Measurements from ENCODE around the gene RHOD. TPM values are rescaled to one million over a fixed set of nuclear protein-coding genes. Genes with fewer than 3 reads are reported as not detected.

RHOD gene
- total RNA-seq, 4 donors from 2014 or later: 12.4 to 29.7 (median 23.6) TPM

DNA sequence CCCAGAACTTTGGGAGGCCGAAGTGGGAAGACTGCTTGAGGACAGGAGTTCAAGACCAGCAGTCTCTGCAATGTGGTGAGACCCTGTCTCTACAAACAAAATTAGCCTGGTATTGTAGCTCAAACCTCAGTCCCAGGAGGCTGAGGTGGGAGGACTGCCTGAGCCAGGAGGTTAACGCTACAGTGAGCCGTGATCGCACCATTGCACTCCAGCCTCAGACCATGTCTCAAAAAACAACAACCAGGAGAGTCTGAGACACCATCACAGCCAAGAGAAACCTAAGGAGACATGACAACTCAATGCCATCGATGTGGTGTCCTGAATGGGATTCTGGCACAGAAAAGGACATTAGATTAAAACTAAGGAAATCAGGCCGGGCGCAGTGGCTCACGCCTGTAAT, 34.1 kb downstream of the RHOD start:
- no peaks in the 10 kb centered on the region for H3K4me1 ChIP-seq
- no peak for ATAC-seq
- H3K4me3 ChIP-seq: no peak overlapping the region
- 93 to 98% methylated on average over 3 to 7 of the region's 8 CpGs for WGBS, 2 donors (ENCODE audit: low coverage in 1 of 2)
- no peaks in the 10 kb centered on the region for H3K9me3 ChIP-seq
- no peaks in the 10 kb centered on the region for H3K27me3 ChIP-seq
- H3K36me3 ChIP-seq: no peaks in the 10 kb centered on the region
- no peak overlapping the region for H3K27ac ChIP-seq
- TF ChIP-seq POLR2AphosphoS5 (IDR thresholded peaks at IDR 0.05) (no peak), POLR2A (IDR thresholded peaks at IDR 0.05) (no peak), EP300 (IDR thresholded peaks at IDR 0.05) (no peak)
- TF ChIP-seq, protein P1, sequence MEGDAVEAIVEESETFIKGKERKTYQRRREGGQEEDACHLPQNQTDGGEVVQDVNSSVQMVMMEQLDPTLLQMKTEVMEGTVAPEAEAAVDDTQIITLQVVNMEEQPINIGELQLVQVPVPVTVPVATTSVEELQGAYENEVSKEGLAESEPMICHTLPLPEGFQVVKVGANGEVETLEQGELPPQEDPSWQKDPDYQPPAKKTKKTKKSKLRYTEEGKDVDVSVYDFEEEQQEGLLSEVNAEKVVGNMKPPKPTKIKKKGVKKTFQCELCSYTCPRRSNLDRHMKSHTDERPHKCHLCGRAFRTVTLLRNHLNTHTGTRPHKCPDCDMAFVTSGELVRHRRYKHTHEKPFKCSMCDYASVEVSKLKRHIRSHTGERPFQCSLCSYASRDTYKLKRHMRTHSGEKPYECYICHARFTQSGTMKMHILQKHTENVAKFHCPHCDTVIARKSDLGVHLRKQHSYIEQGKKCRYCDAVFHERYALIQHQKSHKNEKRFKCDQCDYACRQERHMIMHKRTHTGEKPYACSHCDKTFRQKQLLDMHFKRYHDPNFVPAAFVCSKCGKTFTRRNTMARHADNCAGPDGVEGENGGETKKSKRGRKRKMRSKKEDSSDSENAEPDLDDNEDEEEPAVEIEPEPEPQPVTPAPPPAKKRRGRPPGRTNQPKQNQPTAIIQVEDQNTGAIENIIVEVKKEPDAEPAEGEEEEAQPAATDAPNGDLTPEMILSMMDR (IDR thresholded peaks at IDR 0.05): no peak

DNA sequence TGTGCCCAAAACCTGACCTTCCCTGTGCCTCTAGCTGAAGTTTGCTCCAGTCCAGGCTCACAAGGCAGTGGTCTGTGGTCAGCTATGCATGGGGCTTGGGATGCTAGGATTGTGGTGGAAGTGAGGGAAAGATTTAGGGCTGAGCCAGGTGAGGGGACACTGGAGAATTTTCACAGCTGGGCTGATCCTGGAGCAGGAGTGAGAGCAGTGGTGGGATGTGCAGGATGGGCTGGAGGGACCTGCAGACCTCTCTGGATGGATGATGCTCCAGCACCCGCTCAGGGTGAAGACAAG, 38.5 kb downstream of the RHOD start:
- H3K4me3 ChIP-seq: no peak overlapping the region
- no peaks in the 10 kb centered on the region for H3K4me1 ChIP-seq
- TF ChIP-seq POLR2AphosphoS5 (IDR thresholded peaks at IDR 0.05): no peak
- TF ChIP-seq, protein P1 (IDR thresholded peaks at IDR 0.05): no peak
- TF ChIP-seq POLR2A (IDR thresholded peaks at IDR 0.05): no peak
- no peak for TF ChIP-seq EP300 (IDR thresholded peaks at IDR 0.05)
- H3K27ac ChIP-seq: no peak overlapping the region
- no peaks in the 10 kb centered on the region for H3K36me3 ChIP-seq
- H3K27me3 ChIP-seq: no peaks in the 10 kb centered on the region
- 100% methylated on average over 1 of the region's 1 CpG; no CpG with 5 or more reads in 1 of the 2 donors for WGBS, 2 donors (ENCODE audit: low coverage in 1 of 2)
- no peaks in the 10 kb centered on the region for H3K9me3 ChIP-seq
- ATAC-seq: no peak

DNA sequence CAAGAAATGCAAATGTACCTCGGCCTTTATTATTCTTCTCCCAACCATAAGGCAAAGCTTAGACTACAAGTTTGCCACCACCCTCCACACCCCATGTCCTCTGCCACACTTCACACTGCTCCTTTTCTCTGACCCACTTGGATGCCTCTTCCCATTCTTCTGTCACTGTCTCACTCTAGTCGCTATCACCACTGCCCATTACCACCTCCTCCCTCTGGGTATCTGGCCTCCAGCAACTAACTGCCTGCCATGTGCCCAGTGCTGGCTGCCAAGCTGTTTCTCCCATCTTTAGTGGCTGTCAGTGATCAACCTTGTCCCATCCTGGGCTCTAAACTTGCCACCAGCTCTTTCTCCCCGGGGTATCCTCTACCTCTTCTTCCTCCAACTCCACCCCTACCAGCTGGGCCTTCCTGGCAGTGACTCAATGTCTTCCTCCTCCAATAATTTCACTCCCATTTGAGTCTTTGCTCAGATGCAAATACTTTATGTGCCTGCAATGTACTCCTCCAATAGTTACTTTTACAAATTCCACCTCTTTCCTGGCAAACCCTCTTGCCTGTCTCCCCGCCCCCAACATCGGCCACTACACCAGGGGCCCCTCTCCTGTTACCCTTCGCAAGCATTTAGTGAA, 42.3 kb downstream of the RHOD start:
- Histone ChIP-seq H3K27ac (no peak overlapping the region), H3K27me3 (no peaks in the 10 kb centered on the region), H3K4me3 (no peak overlapping the region), H3K9me3 (no peaks in the 10 kb centered on the region), H3K36me3 (no peaks in the 10 kb centered on the region), H3K4me1 (no peaks in the 10 kb centered on the region)
- TF ChIP-seq, protein P1 (IDR thresholded peaks at IDR 0.05): no peak
- TF ChIP-seq POLR2AphosphoS5 (IDR thresholded peaks at IDR 0.05) (no peak), EP300 (IDR thresholded peaks at IDR 0.05) (no peak), POLR2A (IDR thresholded peaks at IDR 0.05) (no peak)
- no peak for ATAC-seq
- 62 to 86% methylated on average over 4 to 6 of the region's 6 CpGs for WGBS, 2 donors (ENCODE audit: low coverage in 1 of 2)

DNA sequence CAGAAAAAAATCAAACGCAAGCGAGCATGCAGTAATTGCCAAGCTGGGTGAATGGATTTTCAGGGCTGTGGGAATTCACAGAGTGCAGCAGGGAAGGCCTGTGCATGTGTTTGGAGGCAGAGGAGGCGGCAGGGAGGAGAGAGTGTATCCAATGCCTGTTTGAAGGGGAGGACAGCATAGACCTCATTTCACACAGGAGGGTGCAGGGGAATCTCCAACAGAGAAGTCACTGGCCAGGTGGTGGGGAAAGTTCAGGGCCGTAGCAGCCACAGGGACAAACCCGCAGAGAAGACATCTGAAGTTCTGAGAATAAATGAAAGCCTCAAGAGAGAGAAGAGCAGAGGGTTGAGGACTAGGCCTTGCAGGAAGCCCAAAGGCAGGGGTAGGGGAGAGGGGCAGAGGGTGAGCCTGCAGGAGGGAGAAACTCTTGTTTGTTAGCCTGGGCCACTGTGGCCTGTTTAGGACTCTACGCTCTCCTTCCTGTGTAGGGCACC, 43.2 kb downstream of the RHOD start:
- no peak overlapping the region for H3K27ac ChIP-seq
- no peak overlapping the region for H3K4me3 ChIP-seq
- no peaks in the 10 kb centered on the region for H3K4me1 ChIP-seq
- no peak for ATAC-seq
- H3K27me3 ChIP-seq: no peaks in the 10 kb centered on the region
- H3K36me3 ChIP-seq: no peaks in the 10 kb centered on the region
- no peaks in the 10 kb centered on the region for H3K9me3 ChIP-seq
- TF ChIP-seq POLR2AphosphoS5 (IDR thresholded peaks at IDR 0.05): no peak
- TF ChIP-seq EP300 (IDR thresholded peaks at IDR 0.05): no peak
- TF ChIP-seq, protein P1 (IDR thresholded peaks at IDR 0.05): no peak
- TF ChIP-seq POLR2A (IDR thresholded peaks at IDR 0.05): no peak
- WGBS, 2 donors (ENCODE audit: low coverage in 1 of 2): 87 to 96% methylated on average over 4 of the region's 6 CpGs

DNA sequence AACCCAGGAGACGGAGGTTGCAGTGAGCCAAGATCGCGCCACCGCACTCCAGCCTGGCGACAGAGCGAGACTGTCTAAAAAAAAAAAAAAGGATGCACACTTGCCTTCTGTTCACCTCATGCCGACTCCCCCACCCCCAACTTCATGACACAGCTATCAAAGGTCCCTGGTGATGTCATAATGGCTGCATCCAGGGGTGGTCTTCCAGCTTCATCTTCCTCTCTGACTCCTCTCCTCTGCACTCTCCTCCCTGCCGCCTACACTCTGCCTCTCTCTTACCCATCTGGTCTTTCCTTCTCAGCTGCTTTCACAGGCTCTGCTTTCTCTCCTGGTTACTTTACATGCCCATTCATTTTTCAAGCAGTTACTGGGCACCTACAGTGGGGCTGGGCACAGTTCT, 46.0 kb downstream of the RHOD start:
- no peaks in the 10 kb centered on the region for H3K9me3 ChIP-seq
- ATAC-seq: no peak
- no peaks in the 10 kb centered on the region for H3K36me3 ChIP-seq
- H3K4me3 ChIP-seq: no peak overlapping the region
- H3K4me1 ChIP-seq: no peaks in the 10 kb centered on the region
- H3K27ac ChIP-seq: no peak overlapping the region
- TF ChIP-seq EP300 (IDR thresholded peaks at IDR 0.05) (no peak), POLR2AphosphoS5 (IDR thresholded peaks at IDR 0.05) (no peak), POLR2A (IDR thresholded peaks at IDR 0.05) (no peak)
- WGBS, 2 donors (ENCODE audit: low coverage in 1 of 2): 90 to 98% methylated on average over 7 to 8 of the region's 8 CpGs
- no peaks in the 10 kb centered on the region for H3K27me3 ChIP-seq
